Type B pancreatic cell (in vitro differentiated cells): Measurements from ENCODE around the gene KREMEN1. TPM values are rescaled to one million over a fixed set of nuclear protein-coding genes. Genes with fewer than 3 reads are reported as not detected.

Experiments used
- DNase-seq: peaks from one replicate; pipeline ENCODE4 v3.0.0; 2021; ENCODE audit warnings: mixed read lengths; ENCODE audit not compliant: unreplicated experiment; ENCODE audit errors: extremely low spot score
- H3K27ac Mint-ChIP-seq: 2 replicates; pipeline ENCODE4 v1.8.0; 2021; ENCODE audit warnings: mild to moderate bottlenecking, mixed read lengths
- H3K27me3 Mint-ChIP-seq: 2 replicates; pipeline ENCODE4 v1.8.0; 2021; ENCODE audit warnings: mixed read lengths
- H3K36me3 Mint-ChIP-seq: 2 replicates; pipeline ENCODE4 v1.8.0; 2021; ENCODE audit warnings: mixed read lengths
- H3K4me1 Mint-ChIP-seq: one replicate; pipeline ENCODE4 v1.8.0; 2021; ENCODE audit warnings: mixed read lengths; ENCODE audit not compliant: unreplicated experiment
- H3K4me3 Mint-ChIP-seq: 2 replicates; pipeline ENCODE4 v1.8.0; 2021; ENCODE audit warnings: mild to moderate bottlenecking, mixed read lengths
- H3K9me3 Mint-ChIP-seq: 2 replicates; pipeline ENCODE4 v1.8.0; 2021; ENCODE audit warnings: mixed read lengths
- total RNA-seq: library from RNA; stranded (reverse); gene quantifications from 2 replicates; pipeline ENCODE4 v1.2.1, GENCODE V29; 2021; ENCODE audit warnings: low replicate concordance
- TF ChIP-seq, protein P1 (sequence below): fragments of 200-600 bp; sonication (generic); conservative IDR thresholded peaks from 2 replicates; pipeline ENCODE4 v1.5.0; 2021; ENCODE audit warnings: antibody characterized with exemption, mild to moderate bottlenecking

The KREMEN1 gene
- total RNA-seq, 1 donor from 2014 or later, result 26.2 TPM

DNA sequence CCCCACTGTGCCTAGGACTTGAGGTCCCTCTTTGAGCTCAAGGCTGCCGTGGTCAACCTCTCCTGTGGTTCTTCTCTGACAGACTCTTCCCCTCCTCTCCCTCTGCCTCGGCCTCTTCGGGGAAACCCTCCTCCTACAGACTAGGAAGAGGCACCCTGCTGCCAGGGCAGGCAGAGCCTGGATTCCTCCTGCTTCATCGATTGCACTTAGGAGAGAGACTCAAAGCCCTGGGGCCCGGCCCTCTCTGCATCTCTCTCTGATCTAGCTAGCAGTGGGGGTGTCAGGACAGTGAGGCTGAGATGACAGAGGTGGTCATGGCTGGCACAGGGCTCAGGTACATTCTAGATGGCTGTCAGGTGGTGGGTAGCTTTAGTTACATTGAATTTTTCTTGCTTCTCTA, 69.3 kb downstream of the KREMEN1 start:
- DNase-seq, result no peak
- Mint-ChIP-seq H3K4me1 (peaks cover 11% of the 10 kb centered on the region), H3K9me3 (no peaks in the 10 kb centered on the region), H3K27me3 (no peaks in the 10 kb centered on the region), H3K4me3 (no peak overlapping the region), H3K27ac (no peak overlapping the region), H3K36me3 (peaks cover 34% of the 10 kb centered on the region)
- TF ChIP-seq, protein P1, sequence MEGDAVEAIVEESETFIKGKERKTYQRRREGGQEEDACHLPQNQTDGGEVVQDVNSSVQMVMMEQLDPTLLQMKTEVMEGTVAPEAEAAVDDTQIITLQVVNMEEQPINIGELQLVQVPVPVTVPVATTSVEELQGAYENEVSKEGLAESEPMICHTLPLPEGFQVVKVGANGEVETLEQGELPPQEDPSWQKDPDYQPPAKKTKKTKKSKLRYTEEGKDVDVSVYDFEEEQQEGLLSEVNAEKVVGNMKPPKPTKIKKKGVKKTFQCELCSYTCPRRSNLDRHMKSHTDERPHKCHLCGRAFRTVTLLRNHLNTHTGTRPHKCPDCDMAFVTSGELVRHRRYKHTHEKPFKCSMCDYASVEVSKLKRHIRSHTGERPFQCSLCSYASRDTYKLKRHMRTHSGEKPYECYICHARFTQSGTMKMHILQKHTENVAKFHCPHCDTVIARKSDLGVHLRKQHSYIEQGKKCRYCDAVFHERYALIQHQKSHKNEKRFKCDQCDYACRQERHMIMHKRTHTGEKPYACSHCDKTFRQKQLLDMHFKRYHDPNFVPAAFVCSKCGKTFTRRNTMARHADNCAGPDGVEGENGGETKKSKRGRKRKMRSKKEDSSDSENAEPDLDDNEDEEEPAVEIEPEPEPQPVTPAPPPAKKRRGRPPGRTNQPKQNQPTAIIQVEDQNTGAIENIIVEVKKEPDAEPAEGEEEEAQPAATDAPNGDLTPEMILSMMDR, result no peak

DNA sequence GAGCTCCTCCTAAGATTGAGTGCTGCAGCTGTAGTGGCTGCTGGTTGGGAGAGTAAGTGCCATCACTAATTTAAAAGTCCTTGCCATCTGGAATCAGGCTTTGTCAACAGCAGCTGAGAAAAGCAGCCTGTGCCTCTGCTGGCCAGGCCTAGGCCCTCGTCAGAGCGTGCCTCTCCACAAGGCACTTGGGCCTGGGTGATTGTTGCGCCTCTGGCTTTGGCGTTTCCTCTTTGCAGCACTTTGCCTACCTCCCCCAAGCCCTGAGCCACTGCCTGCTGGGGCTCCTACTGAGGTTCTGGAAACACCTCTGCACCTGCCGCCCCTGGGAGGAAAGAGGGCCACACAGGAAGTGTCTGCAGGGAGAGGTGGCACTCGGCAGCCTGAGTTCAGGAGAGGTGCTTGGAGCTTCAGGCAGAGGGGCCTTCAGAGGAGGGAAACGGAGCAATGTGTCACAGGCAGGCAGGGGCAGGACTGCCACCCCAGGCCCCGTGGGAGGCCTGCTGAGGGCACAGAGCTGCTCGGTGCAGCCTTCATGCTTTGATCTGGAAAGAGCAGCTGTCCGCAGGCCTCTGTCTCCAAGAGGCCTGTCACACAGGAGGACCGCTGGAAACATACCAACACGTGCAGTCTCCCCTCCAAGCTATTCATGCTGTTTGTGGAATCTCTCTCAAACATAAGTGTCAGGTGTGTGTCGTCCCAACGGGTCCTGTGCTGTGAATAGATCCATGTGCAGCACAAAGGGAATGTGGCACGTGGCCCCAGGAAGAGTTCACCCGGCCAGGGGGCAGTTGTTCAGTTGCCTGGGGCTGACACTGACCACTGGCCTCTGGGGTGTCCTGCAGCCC, 71.3 kb downstream of the KREMEN1 start:
- TF ChIP-seq, protein P1, result no peak
- H3K4me1 Mint-ChIP-seq, result peaks cover 20% of the 10 kb centered on the region
- H3K36me3 Mint-ChIP-seq, result peaks cover 26% of the 10 kb centered on the region
- H3K27me3 Mint-ChIP-seq, result no peaks in the 10 kb centered on the region
- H3K9me3 Mint-ChIP-seq, result no peaks in the 10 kb centered on the region
- H3K27ac Mint-ChIP-seq, result no peak overlapping the region
- no peak for DNase-seq
- H3K4me3 Mint-ChIP-seq, result no peak overlapping the region

DNA sequence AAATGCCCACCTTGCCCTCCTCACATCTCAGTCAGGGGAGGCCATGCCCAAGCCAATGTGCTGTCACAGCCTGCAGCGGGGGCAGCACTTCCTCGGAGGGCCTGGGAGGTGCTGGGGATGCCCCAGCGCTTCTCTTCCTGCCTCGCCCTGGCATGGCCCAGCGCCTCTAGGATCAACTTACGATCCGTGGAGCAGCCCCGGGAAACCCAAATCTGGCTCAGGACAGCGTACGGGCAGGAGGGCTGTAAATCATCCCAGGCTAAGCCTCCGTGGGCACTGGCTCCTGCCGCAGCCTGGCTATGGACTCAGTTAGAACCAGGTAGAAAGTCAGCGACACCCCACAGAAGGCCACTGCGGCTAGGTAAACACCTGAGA, 71.9 kb downstream of the KREMEN1 start:
- Mint-ChIP-seq H3K27me3 (no peaks in the 10 kb centered on the region), H3K36me3 (peaks cover 25% of the 10 kb centered on the region), H3K4me3 (no peak overlapping the region), H3K9me3 (no peaks in the 10 kb centered on the region), H3K4me1 (peaks cover 20% of the 10 kb centered on the region), H3K27ac (no peak overlapping the region)
- peak; percentile 58 for DNase-seq
- TF ChIP-seq, protein P1, result no peak

DNA sequence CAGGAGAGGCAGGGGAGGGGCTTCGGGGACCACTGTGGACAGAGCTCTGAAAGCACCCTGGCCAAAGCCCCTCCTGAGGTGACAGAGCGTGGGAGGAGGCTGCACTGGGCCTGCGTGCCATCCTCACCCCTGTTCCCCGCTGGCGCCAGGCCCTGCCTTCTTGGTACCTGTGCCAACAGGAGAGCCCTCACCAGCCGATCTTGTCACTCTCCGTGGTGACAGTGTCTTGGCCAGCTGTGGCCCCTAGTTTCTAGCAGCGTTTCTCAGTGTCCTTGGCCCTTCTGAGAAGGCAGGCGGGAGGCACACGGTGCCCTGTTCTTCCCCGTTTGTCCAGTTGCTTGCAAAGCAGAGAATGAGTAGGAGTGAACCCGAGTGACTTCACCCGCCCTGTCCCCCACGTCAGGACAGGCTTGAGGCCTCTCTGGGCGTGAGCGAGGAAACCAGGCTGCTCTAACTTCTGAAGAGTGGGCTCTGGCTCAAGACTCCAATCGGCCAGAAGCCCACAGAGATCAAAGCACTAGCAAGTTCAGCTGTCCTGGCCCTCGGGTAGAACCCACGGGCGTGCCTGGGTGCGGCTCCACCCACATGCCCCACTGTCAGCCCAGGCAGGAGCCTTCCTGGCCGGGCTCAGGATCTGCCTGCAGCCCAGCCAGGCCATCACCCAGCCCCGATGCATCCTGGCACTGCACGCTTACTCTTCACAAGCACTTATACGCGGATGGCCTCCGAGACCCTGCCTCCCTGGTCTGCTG, 72.7 kb downstream of the KREMEN1 start:
- H3K27ac Mint-ChIP-seq, result no peak overlapping the region
- no peaks in the 10 kb centered on the region for H3K27me3 Mint-ChIP-seq
- DNase-seq, result peak; percentile 61
- peaks cover 17% of the 10 kb centered on the region for H3K4me1 Mint-ChIP-seq
- no peaks in the 10 kb centered on the region for H3K9me3 Mint-ChIP-seq
- H3K4me3 Mint-ChIP-seq, result no peak overlapping the region
- H3K36me3 Mint-ChIP-seq, result peaks cover 21% of the 10 kb centered on the region
- TF ChIP-seq, protein P1, result no peak

DNA sequence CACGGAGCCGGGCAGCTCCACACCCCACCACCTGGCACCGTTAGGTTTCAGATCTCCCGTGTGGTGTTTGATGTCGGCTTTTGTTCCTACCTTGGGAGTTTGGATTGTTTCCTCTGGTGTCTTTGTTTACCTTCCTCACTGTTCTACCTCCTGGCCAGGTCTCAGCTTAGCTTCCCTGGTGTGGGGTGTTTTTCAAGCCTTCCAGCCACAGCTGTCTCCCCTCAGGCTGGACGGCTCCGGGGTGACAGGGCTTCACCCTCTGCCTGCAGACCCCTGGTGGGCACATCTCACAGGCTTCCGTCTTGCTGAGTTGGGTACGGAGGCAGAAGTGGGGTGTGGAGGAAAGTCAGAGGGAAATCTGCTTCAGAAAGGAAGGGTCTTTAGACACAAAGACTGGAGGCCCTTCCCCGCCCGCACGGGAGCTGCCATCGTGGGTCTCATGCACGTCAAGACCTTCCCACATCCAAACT, 73.3 kb downstream of the KREMEN1 start:
- H3K4me1 Mint-ChIP-seq, result peaks cover 21% of the 10 kb centered on the region
- no peak for DNase-seq
- peaks cover 17% of the 10 kb centered on the region for H3K36me3 Mint-ChIP-seq
- H3K4me3 Mint-ChIP-seq, result no peak overlapping the region
- no peak overlapping the region for H3K27ac Mint-ChIP-seq
- TF ChIP-seq, protein P1, result no peak
- no peaks in the 10 kb centered on the region for H3K27me3 Mint-ChIP-seq
- H3K9me3 Mint-ChIP-seq, result no peaks in the 10 kb centered on the region
